HG02571 (cell line): ENCODE data around the gene FNDC3B.
"Not testable (repeated sequence)": the region's sequence is repeated elsewhere in the genome, so short reads cannot be mapped to it uniquely, and the experiment has no call there.

Experiments used
- ATAC-seq: cut with Tn5 transposase; IDR thresholded peaks from one replicate; pipeline ENCODE4 v1.9.1; 2021; ENCODE audit warnings: mild to moderate bottlenecking, moderate library complexity; ENCODE audit not compliant: unreplicated experiment

The FNDC3B gene

GRCh38 chr3:172228036-172228415, 188.6 kb downstream of the FNDC3B start:
- no peak for ATAC-seq

- no peak for ATAC-seq
Observed at GRCh38 chr3:172229462-172229861, 190.1 kb downstream of the FNDC3B start.

GRCh38 chr3:172231318-172231901, 192.0 kb downstream of the FNDC3B start:
- no peak for ATAC-seq

- no peak for ATAC-seq
Observed at GRCh38 chr3:172232579-172233212, 193.3 kb downstream of the FNDC3B start.

- ATAC-seq: no peak
Observed at GRCh38 chr3:172233474-172234277, 194.3 kb downstream of the FNDC3B start.

GRCh38 chr3:172235698-172236097, 196.3 kb downstream of the FNDC3B start:
- no peak for ATAC-seq

GRCh38 chr3:172236771-172237742, 197.7 kb downstream of the FNDC3B start:
- ATAC-seq: no peak

GRCh38 chr3:172238188-172238587, 198.8 kb downstream of the FNDC3B start:
- ATAC-seq: no peak

- ATAC-seq: no peak
Observed at GRCh38 chr3:172239218-172239790, 199.9 kb downstream of the FNDC3B start.

GRCh38 chr3:172241405-172241804, 202.0 kb downstream of the FNDC3B start:
- ATAC-seq: no peak

GRCh38 chr3:172242471-172242870, 203.1 kb downstream of the FNDC3B start:
- ATAC-seq: not testable (repeated sequence)

- ATAC-seq: not testable (repeated sequence)
Observed at GRCh38 chr3:172243376-172243775, 204.0 kb downstream of the FNDC3B start.

GRCh38 chr3:172244011-172244410, 204.6 kb downstream of the FNDC3B start:
- ATAC-seq: no peak

GRCh38 chr3:172245241-172245640, 205.9 kb downstream of the FNDC3B start:
- no peak for ATAC-seq

- no peak for ATAC-seq
Observed at GRCh38 chr3:172246107-172246844, 206.9 kb downstream of the FNDC3B start.

GRCh38 chr3:172247525-172248274, 208.3 kb downstream of the FNDC3B start:
- ATAC-seq: no peak

- no peak for ATAC-seq
Observed at GRCh38 chr3:172249039-172249438, 209.7 kb downstream of the FNDC3B start.

- no peak for ATAC-seq
Observed at GRCh38 chr3:172251211-172251610, 211.8 kb downstream of the FNDC3B start.

- ATAC-seq: no peak
Observed at GRCh38 chr3:172253200-172253599, 213.8 kb downstream of the FNDC3B start.
